Measurements from ENCODE around the gene NHLH2.

The NHLH2 gene

DNA sequence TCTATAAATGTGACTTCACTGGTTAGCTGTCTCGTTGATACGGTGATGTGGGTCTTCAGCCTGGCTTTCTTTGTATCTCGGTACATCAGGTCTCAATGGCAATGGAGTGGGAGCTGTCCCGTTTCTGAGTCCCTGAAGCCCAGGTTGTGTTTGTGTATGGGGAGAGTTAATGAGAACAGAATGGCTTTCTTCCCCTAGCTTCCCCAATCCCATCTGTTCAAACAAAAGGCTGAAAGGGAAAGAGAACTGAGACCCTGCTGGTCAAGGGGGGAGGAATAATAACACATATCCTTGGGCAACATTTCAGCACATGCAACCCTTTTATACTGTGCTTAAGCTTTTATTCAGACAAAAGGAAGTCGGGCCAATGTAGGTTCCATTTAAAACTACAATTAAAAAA, 44.0 kb downstream of the NHLH2 start:
- DNase-seq: peak; percentile 74

DNA sequence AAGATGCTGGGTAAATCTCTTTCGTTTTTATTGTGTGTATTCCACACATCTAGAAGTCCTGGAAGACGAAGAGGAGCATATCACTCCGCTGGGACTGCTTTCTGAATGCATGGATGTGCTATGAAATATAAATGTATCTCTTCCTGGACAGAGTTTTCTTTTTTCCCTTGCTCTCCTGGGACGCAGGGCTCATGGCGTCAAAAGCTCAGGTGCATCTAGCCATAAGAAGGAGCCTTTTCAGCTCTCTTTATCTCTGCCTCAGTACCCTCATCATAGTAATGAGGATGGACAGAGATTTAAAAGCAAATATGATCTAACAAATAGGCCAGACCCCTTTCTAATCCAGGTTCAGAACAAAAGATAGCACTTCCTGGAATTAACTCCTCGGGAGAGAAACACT, 44.9 kb downstream of the NHLH2 start:
- no peak for DNase-seq

DNA sequence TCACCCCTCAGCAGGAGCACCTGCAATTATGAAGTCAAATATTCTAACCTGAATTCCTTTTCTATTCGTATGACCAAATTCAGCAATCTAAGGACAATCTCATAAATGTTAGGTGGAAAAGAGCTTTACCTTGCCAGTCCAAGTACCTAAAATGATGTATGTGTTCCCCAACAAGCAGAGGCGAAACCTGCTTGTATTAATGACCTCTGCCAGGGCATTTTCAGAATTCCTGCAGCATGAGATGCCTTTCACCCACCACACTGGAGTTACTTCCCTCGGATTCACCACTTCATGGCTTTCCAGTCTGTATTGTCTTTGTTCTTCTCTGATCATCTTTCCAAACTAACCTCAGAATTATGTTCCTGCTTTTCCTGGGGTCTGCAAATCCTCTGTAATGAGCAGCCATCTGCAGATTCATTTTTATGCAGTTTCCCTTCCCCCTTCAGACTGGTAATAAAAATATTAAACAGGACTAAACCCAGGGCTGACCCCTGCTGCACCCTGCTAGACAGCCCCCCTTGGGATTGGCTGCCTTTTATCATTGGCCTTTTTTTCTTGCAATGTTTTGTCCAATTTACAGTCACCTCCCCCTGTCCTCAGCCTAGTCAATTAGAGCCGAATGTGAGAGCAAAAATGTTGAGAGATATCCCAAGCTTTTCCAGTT, 45.8 kb downstream of the NHLH2 start:
- DNase-seq: peak; percentile 33

GRCh38 chr1:115793162-115793561, 47.8 kb downstream of the NHLH2 start:
- DNase-seq: no peak

GRCh38 chr1:115791816-115792215, 49.1 kb downstream of the NHLH2 start:
- no peak for DNase-seq

- no peak for DNase-seq
Measured at GRCh38 chr1:115790846-115791245, 50.1 kb downstream of the NHLH2 start.

DNA sequence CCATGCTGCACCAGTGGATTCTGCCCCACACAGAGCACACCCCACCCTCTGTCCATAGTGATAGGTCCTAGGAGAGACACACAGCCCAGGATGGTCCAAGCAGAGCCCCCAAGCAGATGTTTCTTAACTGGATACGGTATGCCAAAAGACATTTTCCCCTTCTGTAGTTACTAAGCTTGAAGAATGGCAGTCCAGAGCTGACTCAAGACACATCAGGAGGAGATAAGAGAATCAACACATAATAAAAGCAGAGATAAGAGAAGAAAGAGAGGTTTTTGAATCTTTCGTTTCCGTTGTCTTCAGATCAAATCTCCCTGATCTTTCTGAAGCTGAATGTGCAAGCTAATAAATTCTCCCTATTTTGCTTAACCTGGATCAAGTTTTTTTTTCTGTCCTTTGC, 50.6 kb downstream of the NHLH2 start:
- no peak for DNase-seq

Data from NCI-H524 treated with DMSO at 0.1 percent for 48 hours (cell line).